T-helper 2 cell treated with Interferon-gamma antibody and Interleukin-4, amounts not matched to agents 100 ng/mL and 5 ng/mL, for 36 hours (primary cell): ENCODE data around the gene TTC21B. TPM values are rescaled to one million over a fixed set of nuclear protein-coding genes. Genes with fewer than 3 reads are reported as not detected.
"Not testable (repeated sequence)": the region's sequence is repeated elsewhere in the genome, so short reads cannot be mapped to it uniquely, and the experiment has no call there.

Experiments
- intact Hi-C: fragments of 100-400 bp; cut with micrococcal nuclease; formaldehyde crosslinking; loops from one replicate; pipeline ENCODE4 v1.15.1; 2023
- total RNA-seq: library from RNA; stranded (reverse); gene quantifications from 2 replicates; pipeline ENCODE4 v1.2.3, GENCODE V29; 2022

Gene TTC21B
- total RNA-seq: 18.6 and 20.2 TPM in 2 replicates

GRCh38 chr2:165953655-165954606 lies at the start of gene TTC21B:
Gene TTC21B (minus strand): TSS chr2:165953776. CDS start chr2:165953705, 71 bp downstream.
- intact Hi-C loops: loop anchor here (1.0 to 10.0 kb wide), 9 partner anchors 51 to 1341 kb away; partner anchors contain the start of genes B3GALT1, GALNT3 and SCN1A

- intact Hi-C loops: no loop called here
These were observed 46.8 kb upstream of the TTC21B start for GRCh38 chr2:166000401-166000800.

GRCh38 chr2:165990846-165991245 lies 37.3 kb upstream of the TTC21B start:
- intact Hi-C loops: no loop called here

- intact Hi-C loops: no loop called here
These were observed 36.3 kb upstream of the TTC21B start for GRCh38 chr2:165989851-165990250.

GRCh38 chr2:165985120-165985519 lies 31.5 kb upstream of the TTC21B start:
- intact Hi-C loops: no loop called here

- intact Hi-C loops: not testable (repeated sequence)
These were observed 18.6 kb upstream of the TTC21B start for GRCh38 chr2:165972161-165972560.

- intact Hi-C loops: no loop called here
These were observed 17.1 kb upstream of the TTC21B start for GRCh38 chr2:165970663-165971062.

- intact Hi-C loops: no loop called here
These were observed 15.7 kb upstream of the TTC21B start for GRCh38 chr2:165969227-165969626.

GRCh38 chr2:165967746-165968145 lies 14.2 kb upstream of the TTC21B start:
- intact Hi-C loops: no loop called here

GRCh38 chr2:165961818-165962217 lies 8.2 kb upstream of the TTC21B start:
- intact Hi-C loops: no loop called here

GRCh38 chr2:165959371-165959770 lies 5.8 kb upstream of the TTC21B start:
- intact Hi-C loops: loop anchor here (10.0 kb wide), 2 partner anchors 965 to 1335 kb away; partner anchors contain the start of gene B3GALT1

GRCh38 chr2:165958313-165958960 lies 4.9 kb upstream of the TTC21B start:
- intact Hi-C loops: loop anchor here (10.0 kb wide), 2 partner anchors 964 to 1336 kb away; partner anchors contain the start of gene B3GALT1

- intact Hi-C loops: loop anchor here (10.0 kb wide), 2 partner anchors 962 to 1338 kb away; partner anchors contain the start of gene B3GALT1
These were observed 3.6 kb upstream of the TTC21B start for GRCh38 chr2:165957030-165957675.

- intact Hi-C loops: loop anchor here (1.0 to 10.0 kb wide), 7 partner anchors 50 to 1342 kb away; partner anchors contain the start of genes B3GALT1 and GALNT3
These were observed 296 bp downstream of the TTC21B start for GRCh38 chr2:165953306-165953654.

- intact Hi-C loops: loop anchor here (1.0 to 10.0 kb wide), 7 partner anchors 49 to 1342 kb away; partner anchors contain the start of genes B3GALT1 and GALNT3
These were observed 800 bp downstream of the TTC21B start for GRCh38 chr2:165952741-165953211.

- intact Hi-C loops: loop anchor here (2.0 to 10.0 kb wide), 5 partner anchors 75 to 1343 kb away; partner anchors contain the start of gene B3GALT1
These were observed 1.5 kb downstream of the TTC21B start for GRCh38 chr2:165952085-165952484.

GRCh38 chr2:165950438-165950837 lies 3.1 kb downstream of the TTC21B start:
- intact Hi-C loops: loop anchor here (5.0 to 10.0 kb wide), 4 partner anchors 558 to 1344 kb away; partner anchors contain the start of gene B3GALT1

- intact Hi-C loops: no loop called here
These were observed 11.7 kb downstream of the TTC21B start for GRCh38 chr2:165941827-165942226.

- intact Hi-C loops: no loop called here
These were observed 15.3 kb downstream of the TTC21B start for GRCh38 chr2:165938237-165938636.

- intact Hi-C loops: no loop called here
These were observed 20.2 kb downstream of the TTC21B start for GRCh38 chr2:165933211-165933910.
